HG02938 (cell line): Measurements from ENCODE around the gene ATP4A.

Source experiments
- ATAC-seq: cut with Tn5 transposase; IDR thresholded peaks from one replicate; pipeline ENCODE4 v1.9.1; 2021; ENCODE audit warnings: mild to moderate bottlenecking, moderate library complexity; ENCODE audit not compliant: unreplicated experiment

ATP4A gene

GRCh38 chr19:35566738-35567137 lies 3.3 kb upstream of the ATP4A start:
- no peak for ATAC-seq

GRCh38 chr19:35565016-35565856 lies 1.8 kb upstream of the ATP4A start:
- ATAC-seq = no peak

DNA sequence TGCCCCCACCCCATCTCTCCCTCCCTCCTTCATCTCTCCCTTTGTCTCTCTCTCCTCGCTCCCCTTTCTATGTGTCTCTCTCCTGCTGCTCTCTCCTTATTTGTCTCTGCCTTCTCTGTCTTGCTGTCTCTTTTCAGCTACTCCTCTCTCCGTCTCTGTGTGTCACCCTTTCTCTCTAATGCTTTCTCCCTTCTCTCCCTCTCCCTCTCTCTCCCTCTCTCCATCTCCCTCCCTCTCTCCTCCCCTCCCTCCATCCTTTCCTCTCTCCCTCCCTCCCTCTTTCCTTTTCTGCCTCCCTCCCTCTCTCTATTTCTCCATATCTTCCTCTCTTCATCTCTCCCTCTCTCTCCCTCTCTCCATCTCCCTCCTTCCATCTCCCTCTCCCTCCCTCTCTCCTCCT lies 682 bp downstream of the ATP4A start:
- ATAC-seq = no peak

- ATAC-seq = no peak
Observed at GRCh38 chr19:35562336-35562735, 1.1 kb downstream of the ATP4A start.

- ATAC-seq = no peak
Observed at GRCh38 chr19:35561436-35561835, 2.0 kb downstream of the ATP4A start.

- ATAC-seq = no peak
Observed at GRCh38 chr19:35560677-35561076, 2.8 kb downstream of the ATP4A start.

GRCh38 chr19:35560271-35560670 lies 3.2 kb downstream of the ATP4A start:
- no peak for ATAC-seq

DNA sequence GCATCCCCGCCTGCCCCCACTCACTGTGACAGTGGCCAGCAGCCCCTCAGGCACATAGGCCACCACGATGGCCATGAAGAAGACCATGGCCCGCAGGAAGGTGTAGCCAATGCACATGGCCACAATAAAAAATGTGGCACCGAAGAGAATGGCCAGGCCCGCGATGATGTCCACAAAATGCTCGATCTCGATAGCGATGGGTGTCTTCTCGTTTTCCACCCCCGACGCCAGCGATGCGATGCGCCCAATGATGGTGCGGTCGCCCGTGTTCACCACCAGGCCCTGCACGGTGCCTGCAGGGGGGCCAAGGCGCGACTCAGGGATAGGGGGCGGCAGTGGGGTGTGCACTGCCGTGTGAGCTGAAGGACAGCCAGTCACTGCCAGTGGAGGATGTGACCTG lies 3.7 kb downstream of the ATP4A start:
- no peak for ATAC-seq

DNA sequence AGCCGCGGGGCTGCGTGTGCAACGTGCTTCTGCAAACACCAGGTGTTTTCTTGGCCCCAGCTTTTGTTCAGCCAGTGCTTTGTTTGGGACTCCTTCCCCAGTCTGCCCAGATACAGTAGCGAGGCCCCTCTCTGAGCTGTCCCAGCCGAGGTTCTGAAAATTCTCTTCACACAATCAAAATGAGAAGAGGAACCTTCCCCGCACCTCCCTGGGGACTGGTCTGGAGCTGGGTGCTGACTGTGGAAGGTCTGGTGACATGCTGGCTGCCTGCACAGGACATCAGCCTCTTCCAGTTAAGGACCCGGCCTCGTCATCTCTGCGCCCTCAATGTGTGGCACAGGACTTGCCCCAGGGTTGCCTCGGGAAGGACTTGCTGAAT lies 4.2 kb downstream of the ATP4A start:
- no peak for ATAC-seq

DNA sequence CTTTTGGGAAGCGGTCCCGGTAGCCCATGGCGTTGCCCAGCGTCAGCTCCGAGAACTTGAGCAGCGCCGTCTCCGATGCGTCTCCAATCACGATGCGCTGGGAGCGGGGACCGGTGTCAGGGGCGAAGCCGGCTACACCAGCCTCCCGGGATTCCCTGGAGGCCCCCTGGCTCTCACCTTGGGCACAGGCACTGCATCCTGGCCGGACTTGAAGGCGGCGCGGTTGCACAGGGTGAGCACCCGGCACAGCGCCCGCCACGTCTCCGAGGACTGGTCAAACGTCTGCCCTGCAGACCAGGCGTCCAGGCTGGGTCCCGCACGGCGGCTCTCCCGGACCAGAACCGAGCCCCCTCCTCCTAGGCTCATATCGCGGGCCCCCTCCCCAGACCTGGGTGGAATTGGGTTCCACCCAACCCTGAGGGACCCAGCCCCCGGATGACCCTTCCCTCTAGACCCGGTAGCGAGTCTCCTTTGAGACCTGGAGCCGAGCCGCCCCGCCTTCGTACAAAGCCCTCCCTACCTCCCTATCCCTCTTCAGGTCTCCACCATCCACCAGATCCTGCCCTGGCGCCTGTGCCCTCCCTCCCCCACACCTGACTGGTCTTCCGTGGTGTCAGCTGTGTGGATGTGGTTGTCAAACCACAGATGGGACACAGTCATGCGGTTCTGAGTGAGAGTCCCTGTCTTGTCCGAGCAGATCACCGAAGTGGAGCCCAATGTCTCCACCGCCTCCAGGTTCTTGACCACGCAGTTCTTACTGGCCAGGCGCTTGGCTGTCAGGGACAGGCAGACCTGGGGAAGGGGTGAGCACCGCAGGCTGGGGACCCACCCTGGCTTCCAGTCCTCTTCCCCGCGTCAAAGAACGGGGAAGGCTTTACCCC lies 4.8 kb downstream of the ATP4A start:
- ATAC-seq = no peak

DNA sequence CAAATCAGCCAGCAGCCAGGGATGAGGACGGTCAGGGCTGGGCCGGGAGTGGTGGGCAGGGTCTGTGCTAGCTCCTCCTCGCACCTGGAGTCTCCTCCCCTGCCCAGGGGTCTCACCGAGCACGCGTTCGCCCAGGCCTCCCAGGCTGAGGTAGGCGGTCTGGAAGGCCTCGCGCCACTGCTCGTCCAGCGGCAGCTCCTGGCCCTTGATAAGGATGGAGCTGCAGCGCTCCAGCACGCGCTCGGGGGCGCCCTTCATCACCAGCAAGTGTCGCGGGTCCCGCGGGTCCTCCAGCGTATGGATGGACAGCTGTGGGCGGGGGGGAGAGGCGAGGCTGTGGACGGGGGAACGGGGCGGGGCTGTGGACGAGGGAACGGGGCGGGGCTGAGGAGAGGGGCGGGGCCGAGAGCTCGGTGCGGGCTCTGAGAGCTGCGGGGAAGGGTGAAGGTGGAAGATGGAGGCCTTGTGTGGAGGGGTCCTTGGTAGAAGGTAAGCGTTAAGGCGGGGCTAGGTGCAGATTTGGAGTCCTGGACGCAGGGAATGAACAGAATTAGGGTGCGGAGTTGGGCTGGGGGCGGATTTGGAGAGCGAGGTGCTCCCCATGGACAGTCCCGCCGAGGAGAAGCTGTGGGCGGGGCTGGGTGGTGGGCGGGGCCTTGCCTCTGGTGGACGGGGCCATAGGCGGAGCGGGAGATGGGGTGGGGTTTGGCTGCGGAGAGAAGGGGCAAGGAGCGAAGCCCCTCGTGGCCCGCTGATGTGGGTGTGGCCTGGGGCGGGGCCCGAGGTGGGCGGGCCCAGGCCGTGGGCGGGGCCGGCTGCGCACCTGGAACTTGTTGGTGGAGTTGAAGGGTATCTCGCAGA lies 5.7 kb downstream of the ATP4A start:
- no peak for ATAC-seq

- ATAC-seq = no peak
Observed at GRCh38 chr19:35556846-35557538, 6.5 kb downstream of the ATP4A start.

DNA sequence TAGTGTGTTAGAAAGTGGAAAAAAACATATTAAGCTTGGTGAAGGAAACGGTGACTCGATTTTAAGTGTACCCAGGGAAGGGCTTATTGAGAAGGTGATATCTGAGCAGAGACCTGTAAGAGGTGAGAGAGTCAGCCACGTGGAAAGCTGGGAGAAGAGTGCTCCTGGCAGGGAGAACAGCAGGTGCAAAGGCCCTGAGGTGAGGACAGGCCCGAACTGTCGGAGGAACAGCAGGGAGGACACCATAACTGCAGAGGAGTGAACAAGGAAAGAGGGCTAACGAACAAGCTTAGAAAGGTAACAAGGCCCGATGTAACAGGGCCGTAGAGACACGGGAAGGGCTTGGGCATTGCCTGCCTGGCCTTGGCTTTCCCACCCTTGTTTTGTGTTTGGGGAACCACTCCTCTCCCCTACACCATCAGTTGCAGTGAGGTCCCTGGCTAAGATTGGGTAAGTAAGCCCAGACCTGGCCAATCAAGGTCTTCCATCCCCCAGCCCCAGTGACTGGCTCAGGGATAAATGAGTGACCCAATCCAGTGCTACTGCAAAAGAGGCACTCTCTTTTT lies 7.3 kb downstream of the ATP4A start:
- no peak for ATAC-seq

GRCh38 chr19:35555301-35556005 lies 8.0 kb downstream of the ATP4A start:
- ATAC-seq = no peak

DNA sequence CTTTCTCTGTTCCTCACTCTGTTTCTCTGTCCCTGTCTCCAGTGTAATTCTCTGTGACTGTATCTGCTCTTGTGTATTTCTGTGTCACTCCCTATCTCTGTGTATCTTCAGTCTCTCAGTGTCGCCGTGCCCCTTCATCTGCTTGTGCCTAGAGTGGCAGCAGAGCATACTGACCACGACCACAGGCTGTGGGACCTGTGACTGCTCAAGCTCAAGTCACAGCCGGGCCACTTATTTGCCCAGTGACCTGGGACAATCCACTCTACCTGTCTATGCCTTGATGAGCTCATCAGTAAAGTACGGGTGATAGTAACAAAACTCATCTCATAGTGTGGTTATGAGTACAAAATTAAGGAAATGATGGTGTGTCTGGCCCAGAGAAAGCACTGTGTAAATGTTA lies 9.4 kb downstream of the ATP4A start:
- ATAC-seq = no peak

DNA sequence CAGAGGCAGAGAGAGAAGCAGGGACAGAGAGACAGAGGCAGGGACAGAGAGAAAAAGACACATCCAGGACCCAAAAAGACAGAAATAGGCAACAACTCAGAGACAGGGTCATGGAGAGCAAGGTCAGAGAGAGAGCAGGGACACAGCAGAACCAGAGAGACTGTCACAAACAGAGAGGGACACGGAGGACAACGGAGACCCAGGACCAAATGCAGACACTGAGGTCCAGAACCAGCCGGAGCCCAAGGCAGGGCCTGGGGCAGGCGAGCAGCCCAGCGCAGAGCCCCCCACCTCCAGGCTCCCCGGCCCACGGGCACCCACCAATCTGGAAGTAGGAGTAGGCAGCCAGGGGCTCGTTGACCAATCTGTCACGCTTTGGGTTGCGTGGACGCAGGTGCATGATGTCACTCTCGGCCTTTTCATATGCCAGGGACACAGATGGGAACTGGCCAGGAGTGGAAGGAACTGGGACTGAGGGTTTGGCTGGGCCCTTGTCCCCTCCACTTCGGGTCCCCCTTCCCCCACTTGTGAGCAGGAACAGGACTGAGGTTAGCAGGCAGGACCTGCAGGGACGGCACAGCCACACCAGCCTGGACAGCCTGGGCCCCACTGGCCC lies 10.0 kb downstream of the ATP4A start:
- ATAC-seq = no peak

DNA sequence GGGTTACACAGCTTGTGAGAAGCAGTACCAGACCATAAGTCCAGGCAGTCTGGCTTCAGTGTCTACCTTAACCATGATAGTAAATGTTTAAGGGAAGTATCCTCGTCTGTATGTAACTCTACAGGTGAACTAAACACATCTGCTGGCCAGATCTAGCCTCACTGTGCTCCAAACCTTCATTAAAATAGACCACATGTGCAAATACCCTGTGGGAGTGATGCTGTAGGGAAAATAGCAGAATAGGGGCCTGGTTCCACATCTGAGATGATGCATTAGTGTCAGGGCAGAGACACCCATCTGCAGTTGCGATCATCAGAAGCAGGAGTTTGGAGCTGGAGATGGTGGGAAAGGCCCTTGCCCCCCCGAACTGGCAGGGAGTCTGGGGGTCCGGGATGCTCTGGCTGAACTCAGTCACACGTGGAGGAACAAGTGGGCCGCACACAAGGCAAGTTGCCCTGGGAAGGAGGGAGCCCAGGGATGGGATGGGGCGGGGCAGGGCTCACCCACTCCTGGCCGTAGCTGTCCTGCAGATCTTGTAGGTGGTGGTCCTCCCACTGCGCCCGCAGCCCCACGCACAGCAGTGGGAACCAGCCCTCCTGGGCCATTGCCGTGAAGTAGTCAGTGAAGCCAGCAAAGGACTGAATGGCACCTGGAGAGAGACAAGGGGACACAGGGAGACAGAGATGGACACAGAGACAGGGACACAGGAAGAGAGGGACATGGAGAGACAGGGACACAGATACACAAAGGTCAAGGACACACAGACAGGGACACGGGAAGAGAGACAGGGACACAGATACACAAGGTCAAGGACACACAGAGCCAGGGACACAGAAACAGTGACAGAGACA lies 10.7 kb downstream of the ATP4A start:
- ATAC-seq = no peak

GRCh38 chr19:35551091-35551810 lies 12.2 kb downstream of the ATP4A start:
- no peak for ATAC-seq
